DMS53 treated with DMSO at 0.1 percent for 48 hours (cell line): ENCODE measurements around the gene KLF11.

Experiments
- DNase-seq: peaks from one replicate; lab custom pipeline; 2025; ENCODE audit not compliant: unreplicated experiment; lab: John Stamatoyannopoulos, UW

Gene KLF11

GRCh38 chr2:10043256-10043905 lies at the start of gene KLF11:
TSS of gene KLF11 (plus strand) at chr2:10043550. CDS start at chr2:10043717, 167 bp downstream.
- DNase-seq: peak; percentile 74

GRCh38 chr2:9994462-9994861 lies 48.9 kb upstream of the KLF11 start:
- no peak for DNase-seq

- DNase-seq: no peak
These were observed 48.3 kb upstream of the KLF11 start for GRCh38 chr2:9995059-9995458.

GRCh38 chr2:9996321-9996720 lies 47.0 kb upstream of the KLF11 start:
- no peak for DNase-seq

GRCh38 chr2:9997936-9998335 lies 45.4 kb upstream of the KLF11 start:
- no peak for DNase-seq

GRCh38 chr2:9998916-9999654 lies 44.3 kb upstream of the KLF11 start:
- no peak for DNase-seq

- DNase-seq: no peak
These were observed 43.7 kb upstream of the KLF11 start for GRCh38 chr2:9999693-10000092.

GRCh38 chr2:10000541-10000940 lies 42.8 kb upstream of the KLF11 start:
- no peak for DNase-seq

- no peak for DNase-seq
These were observed 41.8 kb upstream of the KLF11 start for GRCh38 chr2:10001586-10001985.

GRCh38 chr2:10002109-10002508 lies 41.2 kb upstream of the KLF11 start:
- DNase-seq: no peak

GRCh38 chr2:10002681-10003080 lies 40.7 kb upstream of the KLF11 start:
- DNase-seq: no peak

- no peak for DNase-seq
These were observed 39.9 kb upstream of the KLF11 start for GRCh38 chr2:10003206-10004125.

- no peak for DNase-seq
These were observed 38.9 kb upstream of the KLF11 start for GRCh38 chr2:10004401-10004800.

GRCh38 chr2:10004836-10005235 lies 38.5 kb upstream of the KLF11 start:
- no peak for DNase-seq

GRCh38 chr2:10005461-10006235 lies 37.7 kb upstream of the KLF11 start:
- DNase-seq: no peak

- no peak for DNase-seq
These were observed 36.9 kb upstream of the KLF11 start for GRCh38 chr2:10006236-10007161.

GRCh38 chr2:10007435-10007834 lies 35.9 kb upstream of the KLF11 start:
- no peak for DNase-seq

GRCh38 chr2:10007921-10008808 lies 35.2 kb upstream of the KLF11 start:
- no peak for DNase-seq

GRCh38 chr2:10008809-10009176 lies 34.6 kb upstream of the KLF11 start:
- no peak for DNase-seq
